HG03439 (cell line): ENCODE measurements around the gene NIPBL.
"Not testable (repeated sequence)": the region's sequence is repeated elsewhere in the genome, so short reads cannot be mapped to it uniquely, and the experiment has no call there.

Experiments
- ATAC-seq: cut with Tn5 transposase; IDR thresholded peaks from one replicate; pipeline ENCODE4 v1.9.1; 2021; ENCODE audit warnings: mild to moderate bottlenecking, moderate library complexity; ENCODE audit not compliant: unreplicated experiment

NIPBL gene

DNA sequence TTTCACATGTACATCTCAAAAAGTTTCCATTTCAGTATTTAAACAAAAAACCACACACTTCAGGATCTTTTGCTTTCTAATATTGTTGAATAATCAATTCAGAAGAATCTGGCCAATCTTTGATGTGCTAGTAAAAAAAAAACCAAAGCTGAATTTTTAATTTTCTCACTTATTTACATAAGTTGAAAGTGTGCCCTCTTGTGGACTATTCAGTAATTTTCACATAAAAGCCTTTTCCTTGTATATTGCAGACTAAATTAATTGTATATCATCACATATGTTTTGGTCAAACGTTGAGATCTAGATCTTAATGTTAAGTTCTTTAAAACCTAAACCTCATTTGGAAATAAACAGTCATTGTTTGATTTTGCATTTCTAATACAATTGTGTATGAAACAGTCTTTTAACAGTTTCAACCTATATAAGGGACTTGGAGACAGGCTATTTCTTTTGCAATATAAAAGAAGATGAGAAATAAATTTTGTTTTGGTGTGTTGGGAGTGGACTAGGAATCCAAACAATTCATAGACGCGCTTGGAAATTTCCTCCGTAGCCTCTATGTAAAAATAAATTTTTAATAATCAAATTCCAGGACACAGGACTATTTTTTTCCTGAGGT lies 68.1 kb downstream of the NIPBL start:
- no peak for ATAC-seq

DNA sequence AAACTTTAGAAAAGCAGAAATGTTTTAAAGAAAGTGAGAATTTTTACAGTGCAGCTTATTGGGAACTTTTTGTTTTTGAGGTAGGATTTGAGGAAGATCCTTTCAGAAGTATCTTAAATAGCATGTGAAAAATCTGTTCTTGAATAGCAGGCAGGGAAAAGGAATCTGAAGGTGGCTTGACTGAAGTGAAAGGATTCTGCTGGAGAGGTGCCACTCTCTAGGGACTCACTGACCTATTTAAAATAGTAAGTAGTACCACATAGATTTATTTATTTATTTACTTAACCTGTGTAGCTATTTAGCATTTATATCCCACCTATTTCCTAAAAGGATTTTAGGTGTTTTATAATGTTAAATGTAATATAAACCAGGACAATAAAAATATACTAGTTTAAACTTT lies 69.1 kb downstream of the NIPBL start:
- no peak for ATAC-seq

DNA sequence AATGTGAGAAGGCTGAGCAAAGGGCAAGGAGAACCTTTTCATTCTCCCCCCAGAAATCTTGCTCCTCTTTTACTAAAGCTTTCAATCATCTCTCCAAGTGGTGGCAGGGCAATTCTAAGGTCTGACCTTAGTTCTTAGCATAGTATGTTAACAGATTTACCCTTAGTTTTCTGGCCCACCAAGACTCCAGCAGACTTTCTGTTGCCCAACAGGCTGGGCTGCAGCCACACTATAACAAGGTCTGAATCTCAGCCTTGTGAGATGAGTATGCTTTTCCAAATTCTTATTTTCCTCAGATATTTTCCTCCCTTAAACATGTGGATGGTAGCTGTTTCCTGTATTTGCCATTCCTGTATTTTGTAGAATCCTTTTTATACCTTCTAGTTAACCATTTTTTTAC lies 69.5 kb downstream of the NIPBL start:
- ATAC-seq = no peak

DNA sequence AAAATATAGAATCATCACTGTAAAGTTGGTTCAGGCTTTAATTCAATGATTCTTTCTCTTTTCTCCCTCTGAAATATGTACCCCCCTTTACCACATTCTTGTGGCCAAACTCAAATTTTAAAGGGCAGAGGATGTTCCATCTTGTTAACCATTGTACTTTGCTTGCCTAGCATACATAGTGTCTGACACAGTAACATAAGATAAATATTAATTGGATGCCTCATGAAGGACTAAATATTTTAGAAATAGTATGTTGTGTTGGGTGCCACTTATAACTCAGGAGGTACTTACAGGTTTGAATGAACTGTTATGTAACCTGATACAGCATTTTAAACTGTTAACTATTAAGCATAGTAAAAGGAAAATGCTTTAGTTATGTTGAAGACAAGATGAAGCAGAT lies 71.5 kb downstream of the NIPBL start:
- no peak for ATAC-seq

DNA sequence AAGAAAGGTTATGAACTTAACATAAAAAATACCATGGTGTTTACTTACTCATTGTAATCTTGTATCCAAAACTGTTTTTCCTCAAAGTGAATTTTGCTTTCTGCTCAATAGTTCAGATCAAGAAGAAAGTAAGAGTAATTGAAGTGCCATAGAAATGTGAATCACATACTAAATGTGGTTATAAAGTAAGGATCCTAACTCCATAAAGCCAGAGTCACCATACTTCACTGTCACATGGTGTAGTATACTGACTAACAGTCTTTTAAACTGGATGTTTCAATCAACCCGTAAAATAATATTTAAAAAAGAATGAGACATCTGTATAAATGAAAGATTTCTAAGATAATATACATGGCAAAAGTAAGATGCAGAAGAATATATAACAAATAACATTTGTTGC lies 72.1 kb downstream of the NIPBL start:
- no peak for ATAC-seq

DNA sequence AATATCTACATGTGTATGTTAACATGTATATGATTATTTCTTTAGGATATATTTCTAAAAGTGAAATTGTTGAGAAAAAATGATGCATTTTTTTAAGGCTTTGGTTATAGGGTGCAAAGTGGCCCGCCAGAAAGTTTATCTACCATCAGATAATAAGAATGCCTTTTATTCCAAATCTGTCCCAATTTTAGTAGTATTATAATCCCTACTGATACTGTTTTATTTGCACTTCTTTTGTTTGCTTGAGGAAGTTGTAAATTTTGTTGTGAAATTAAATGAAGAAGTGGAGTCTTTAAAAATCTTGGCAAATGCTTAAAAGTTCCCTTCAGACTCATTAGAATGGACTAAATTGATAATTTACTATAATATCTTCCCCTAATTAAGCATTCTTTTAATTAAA lies 73.0 kb downstream of the NIPBL start:
- ATAC-seq = no peak

DNA sequence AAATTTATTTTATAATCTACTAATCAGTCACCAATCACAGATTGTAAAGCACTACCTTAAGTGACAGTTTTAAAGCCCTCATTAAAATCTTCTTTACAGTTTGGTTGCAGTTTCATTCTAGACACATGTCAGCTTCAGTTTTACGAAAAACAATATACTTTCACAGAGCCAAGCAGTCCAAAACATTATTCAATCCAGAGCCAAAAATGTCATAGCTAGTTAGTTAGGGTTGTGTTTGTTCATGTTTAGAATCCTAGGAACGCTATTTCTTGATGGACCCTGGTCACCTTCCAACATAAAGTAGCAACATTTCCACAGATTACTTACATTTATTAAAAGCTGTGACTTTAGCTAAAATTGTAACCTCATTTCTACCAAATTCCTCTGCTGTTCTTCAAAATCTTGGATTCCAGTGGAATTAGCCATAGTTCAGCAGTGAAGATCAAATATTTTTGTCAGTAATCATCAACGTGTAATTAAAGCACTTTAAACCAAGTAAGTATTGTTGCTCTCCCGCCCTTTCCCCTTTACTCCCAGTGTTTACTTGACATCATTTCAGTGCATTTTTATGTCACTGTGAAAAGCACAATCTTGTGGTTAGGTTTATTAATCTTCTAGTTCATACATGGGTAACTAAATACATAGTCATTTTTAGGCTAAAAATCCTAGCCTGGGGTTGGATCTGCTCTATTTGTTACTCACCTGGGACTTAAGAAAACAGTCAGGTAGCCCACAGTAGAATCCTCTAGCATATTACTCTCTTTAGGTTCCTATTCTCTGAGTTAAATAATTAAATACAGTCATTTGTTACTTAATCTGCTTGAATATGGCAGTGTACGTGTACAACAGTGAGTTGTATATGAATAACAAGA lies 74.3 kb downstream of the NIPBL start:
- ATAC-seq = no peak

DNA sequence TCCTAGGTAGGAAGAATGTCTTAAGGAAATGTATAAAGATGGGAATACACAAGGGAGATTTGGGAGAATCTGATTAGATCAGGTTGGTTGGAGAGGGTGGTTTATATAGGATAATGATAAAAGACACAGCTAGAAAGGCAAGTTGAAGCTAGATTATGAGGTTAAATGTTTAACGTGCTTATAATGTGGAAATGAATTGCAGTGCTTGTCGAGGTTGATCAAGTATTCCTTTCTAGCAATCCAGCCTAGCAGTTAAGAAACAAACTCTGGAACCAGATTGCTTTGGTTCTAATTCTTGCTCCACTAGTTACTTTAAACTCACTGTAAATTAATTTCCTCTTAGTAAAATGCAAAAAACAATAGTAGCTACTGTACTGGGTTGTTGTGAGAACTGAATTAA lies 76.5 kb downstream of the NIPBL start:
- ATAC-seq = no peak

DNA sequence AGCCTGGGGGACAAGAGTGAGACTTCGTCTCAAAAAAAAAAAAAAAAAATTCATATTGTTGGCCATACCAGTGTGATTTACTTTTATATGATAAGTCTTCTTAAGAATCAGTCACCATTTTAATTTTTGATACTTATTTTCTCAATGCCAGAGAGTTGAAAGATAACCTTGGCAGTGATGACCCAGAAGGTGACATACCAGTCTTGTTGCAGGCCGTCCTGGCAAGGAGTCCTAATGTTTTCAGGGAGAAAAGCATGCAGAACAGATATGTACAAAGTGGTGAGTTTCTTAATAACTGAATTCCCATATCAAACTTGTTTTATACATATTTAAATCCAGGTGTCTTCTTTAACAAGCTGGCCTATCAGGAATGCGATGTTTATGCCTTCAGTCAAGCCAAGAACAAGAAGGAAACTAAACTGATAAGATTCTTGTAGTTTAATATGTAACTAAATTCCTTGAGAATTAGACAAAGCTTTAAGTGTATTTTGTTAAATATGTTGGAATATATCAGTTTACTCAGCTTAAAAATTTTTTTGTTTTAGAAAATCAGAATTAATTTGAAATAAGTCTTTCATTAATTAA lies 81.5 kb downstream of the NIPBL start:
- no peak for ATAC-seq

DNA sequence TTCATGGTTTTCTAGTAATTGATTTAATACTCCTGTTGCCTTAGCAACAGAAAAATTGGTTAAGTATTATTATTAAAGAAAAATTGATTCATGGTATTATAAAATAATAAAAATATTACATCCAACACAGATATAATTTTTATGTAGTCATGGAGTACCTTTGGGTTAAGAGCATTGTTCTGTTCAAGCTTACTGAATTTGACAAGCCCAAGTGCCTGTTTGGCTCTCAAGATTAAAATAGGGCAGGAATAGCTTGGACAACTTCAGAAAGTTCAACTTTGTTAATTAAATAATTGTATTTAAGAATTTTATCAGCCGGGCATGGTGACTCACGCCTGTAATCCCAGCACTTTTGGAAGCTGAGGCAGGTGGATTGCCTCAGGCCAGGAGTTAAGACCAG lies 82.0 kb downstream of the NIPBL start:
- no peak for ATAC-seq

DNA sequence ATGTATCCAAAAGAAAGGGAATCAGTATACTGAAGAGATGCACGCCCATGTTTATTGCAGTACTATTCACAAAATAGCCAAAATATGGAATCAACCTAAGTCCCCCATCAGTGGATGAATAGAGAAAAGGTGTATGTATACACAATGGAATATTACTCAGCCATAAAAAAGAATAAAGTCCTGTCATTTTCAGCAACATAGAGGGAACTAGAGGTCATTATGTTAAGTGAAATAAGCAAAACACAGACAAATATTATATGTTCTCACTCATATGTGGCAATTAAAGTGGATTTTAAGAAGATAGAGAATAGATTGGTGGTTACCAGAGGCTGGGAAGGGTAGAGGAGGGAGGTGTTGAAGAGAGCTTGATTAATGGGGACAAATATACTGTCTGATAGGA lies 88.6 kb downstream of the NIPBL start:
- ATAC-seq = no peak

DNA sequence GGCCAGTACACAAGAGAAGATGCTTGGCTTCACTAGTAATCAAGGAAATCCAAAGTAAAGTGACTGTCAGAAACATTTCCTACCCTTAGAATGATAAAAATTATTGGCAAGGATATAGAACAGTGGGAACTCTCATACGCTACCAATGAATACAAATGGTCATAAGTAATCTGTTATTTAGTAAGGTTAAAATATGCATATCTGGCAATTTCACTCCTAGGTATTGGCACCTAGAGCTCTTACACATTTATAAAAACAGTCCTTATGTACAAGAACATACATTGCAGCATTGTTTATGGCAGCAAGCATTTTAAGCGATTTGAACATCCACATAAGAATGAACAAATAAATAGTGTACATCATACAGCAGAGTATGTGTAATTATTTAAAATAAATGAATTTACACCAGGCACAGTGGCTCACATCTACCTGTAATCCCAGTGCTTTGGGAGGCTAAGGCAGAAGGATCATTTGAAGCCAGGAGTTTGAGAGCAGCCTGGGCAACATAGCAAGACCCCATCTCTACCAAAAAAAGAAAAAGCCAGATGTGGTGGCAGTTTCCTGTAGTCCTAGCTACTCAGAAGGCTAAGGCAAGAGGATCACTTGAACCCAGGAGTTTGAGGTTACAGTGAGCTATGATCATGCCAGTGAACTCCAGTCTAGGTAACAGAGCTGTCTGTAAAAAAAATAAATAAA lies 93.3 kb downstream of the NIPBL start:
- ATAC-seq = no peak

DNA sequence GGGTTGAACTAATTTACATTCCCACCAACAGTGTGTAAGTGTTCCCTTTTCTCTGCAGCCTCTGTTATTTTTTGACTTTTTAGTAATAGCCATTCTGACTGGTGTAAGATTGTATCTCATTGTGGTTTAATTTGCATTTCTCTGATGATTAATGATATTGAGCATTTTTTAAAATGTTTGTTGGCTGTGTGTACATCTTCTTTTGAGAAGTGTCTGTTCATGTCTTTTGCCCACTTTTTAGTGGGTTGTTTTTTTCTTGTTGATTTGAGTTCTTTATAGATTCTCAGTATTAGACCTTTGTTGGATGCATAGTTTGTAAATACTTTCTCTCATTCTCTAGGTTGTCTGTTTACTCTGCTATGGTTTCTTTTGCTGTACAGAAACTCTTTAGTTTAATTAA lies 101.6 kb downstream of the NIPBL start:
- no peak for ATAC-seq

DNA sequence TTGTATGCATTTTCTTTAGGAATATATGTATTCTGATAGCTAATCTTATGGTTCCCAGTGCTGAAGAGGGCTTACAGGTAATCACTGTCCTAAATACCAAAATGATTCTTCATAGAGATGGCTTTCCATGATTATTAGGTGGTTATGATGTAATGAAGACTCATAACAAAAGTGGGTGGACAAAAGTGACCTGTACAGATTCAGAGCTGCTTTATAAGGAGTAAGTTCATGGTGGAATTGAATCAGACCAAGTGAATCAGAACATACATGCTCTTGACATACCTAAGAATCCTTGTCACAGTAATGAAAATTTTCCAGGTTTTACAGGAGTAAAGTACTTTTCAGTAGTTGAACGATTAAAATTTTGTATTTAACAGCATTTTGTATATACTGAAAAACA lies 105.6 kb downstream of the NIPBL start:
- ATAC-seq = no peak

DNA sequence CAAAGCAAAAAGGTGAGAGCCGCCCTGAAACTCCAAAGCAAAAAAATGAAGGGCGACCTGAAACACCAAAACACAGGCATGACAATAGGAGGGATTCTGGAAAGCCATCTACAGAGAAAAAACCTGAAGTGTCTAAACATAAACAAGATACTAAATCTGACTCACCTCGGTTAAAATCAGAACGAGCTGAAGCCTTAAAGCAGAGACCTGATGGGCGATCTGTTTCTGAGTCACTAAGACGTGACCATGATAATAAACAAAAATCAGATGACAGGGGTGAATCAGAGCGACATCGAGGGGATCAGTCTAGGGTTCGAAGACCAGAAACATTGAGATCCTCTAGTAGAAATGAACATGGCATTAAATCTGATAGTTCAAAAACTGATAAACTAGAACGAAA lies 108.8 kb downstream of the NIPBL start:
- ATAC-seq = no peak

DNA sequence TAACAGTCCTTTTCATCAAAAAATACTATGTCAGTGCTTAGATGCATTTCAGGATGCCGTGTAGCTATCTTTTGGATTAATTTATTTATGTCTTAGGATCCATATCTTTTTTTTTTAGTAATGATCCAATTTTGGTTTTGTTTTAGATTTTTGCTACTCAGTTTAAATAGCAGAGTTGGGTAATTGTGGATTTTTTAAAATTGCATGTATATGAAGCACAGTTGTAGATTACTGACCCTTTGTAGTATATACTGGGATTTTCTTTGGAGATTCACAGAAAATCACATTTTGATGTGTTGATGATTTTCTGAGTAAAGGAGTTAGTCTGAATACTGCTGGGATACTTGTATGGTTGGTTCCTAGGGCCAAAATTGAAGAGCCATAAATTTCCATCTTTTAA lies 111.8 kb downstream of the NIPBL start:
- ATAC-seq = no peak

DNA sequence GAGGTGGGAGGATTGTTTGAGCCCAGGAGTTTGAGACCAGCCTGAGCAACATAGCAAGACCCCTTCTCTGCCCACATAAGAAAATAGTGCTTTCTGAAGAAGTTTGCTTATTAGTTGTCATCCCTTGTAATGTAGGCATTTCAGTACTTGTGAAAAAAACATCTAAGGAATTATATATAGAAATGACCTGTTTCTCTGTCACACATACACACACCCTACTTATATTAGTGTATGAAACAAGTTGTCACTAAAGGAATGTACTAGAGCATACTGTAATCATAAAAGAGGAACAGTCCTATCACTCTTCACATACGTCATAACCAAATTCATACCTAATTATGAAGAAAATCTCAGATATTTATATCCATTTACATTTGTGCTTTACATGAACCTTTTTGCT lies 122.0 kb downstream of the NIPBL start:
- ATAC-seq = no peak

DNA sequence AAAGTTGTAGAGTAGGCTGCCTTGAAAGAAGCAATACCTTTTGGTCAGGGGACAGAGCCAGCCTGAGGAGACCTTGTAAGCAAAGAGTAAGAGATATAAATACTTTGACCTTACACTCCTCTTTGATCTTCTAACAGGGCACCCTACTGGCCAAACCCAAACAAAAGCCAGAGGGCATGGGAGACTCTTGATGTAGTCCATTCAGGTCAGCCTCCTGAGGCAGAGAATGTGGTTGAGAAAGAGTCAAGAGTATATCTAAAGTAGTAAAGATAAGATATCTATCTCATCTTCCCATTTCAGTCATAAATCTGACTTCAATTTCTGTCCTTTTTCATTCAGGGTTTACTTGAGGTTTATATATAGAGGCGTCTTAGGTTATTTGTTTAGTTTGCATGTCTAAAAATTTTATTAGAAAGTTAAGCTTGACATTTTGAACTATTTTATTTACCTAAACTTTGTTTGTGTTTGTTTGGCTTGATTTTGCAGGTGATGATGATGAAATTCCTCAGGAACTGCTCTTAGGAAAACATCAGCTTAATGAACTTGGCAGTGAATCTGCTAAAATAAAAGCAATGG lies 125.7 kb downstream of the NIPBL start:
- ATAC-seq = no peak

DNA sequence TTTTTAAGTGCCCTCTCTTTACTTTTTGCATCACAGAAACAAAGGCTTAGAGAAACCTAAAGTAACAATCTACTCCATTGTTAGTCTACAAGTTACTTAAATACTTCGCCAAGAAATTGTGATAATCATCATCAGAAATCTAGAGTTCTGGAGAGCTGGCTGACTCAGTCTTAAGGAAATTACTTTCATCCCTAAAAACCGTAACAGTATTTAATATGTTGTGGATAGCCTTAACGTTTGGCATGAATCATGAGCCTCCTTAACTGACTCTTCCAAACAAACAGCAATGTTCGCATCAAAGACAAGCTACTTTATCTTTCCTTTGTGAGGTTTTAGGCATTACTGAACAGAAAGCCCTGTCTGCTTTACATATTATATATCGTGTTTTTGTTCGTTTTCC lies 128.7 kb downstream of the NIPBL start:
- no peak for ATAC-seq

DNA sequence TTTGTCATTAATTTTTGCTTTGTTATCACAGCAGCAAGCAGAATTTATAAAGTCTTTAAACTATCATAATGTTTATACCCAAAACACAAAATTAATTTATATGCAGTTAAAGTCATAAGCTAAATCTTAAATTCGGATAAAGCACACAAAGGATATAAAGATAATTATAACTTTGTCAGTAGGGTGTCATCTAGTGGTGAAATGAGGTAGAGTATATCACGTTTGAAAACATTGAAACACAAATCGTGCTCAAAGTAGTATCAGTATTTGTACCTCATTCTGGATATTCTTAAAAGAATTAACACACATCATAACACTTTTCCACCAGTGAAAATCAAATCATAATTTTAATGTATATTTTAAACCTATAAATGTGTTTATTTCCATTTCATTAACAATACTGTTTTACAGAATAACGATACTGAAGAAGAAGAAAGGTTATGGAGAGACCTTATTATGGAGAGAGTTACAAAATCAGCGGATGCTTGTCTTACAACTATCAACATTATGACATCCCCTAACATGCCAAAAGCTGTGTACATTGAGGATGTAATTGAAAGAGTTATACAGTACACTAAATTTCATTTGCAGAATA lies 129.5 kb downstream of the NIPBL start:
- no peak for ATAC-seq

DNA sequence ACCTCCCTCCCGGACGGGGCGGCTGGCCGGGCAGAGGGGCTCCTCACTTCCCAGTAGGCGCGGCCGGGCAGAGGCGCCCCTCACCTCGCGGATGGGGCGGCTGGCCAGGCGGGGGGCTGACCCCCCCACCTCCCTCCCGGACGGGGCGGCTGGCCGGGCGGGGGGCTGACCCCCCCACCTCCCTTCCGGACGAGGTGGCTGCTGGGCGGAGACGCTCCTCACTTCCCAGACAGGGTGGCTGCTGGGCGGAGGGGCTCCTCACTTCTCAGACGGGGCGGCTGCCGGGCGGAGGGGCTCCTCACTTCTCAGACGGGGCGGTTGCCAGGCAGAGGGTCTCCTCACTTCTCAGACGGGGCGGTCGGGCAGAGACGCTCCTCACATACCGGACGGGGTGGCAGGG lies 136.6 kb downstream of the NIPBL start:
- ATAC-seq = not testable (repeated sequence)
